H9 (cell line): ENCODE data around the gene SORBS1. TPM values are rescaled to one million over a fixed set of nuclear protein-coding genes. Genes with fewer than 3 reads are reported as not detected.

Experiments used
- DNase-seq: peaks from one replicate; pipeline ENCODE4 v3.0.0-alpha.2; 2017
- H2AFZ ChIP-seq: one replicate; pipeline ENCODE4 v1.6.1; 2013; ENCODE audit warnings: mild to moderate bottlenecking, low read length, control low read depth, moderate library complexity
- H2AK5ac ChIP-seq: 2 replicates; pipeline ENCODE4 v1.6.1; 2013; ENCODE audit warnings: low read length, control low read depth, mixed read lengths; ENCODE audit not compliant: insufficient read length
- H2BK120ac ChIP-seq: one replicate; pipeline ENCODE4 v1.6.1; 2013; ENCODE audit warnings: low read depth, mild to moderate bottlenecking, low read length, control low read depth, inconsistent platforms; ENCODE audit not compliant: poor library complexity, severe bottlenecking
- H2BK12ac ChIP-seq: 2 replicates; pipeline ENCODE4 v1.6.1; 2013; ENCODE audit warnings: low read length, control low read depth, mixed read lengths, low read depth; ENCODE audit not compliant: insufficient read length
- H2BK15ac ChIP-seq: 2 replicates; pipeline ENCODE4 v1.6.1; 2013; ENCODE audit warnings: low read depth, low read length, control low read depth
- H2BK20ac ChIP-seq: one replicate; pipeline ENCODE4 v1.6.1; 2013; ENCODE audit warnings: low read depth, mild to moderate bottlenecking, low read length, control low read depth, inconsistent platforms; ENCODE audit not compliant: poor library complexity, severe bottlenecking
- H2BK5ac ChIP-seq: 2 replicates; pipeline ENCODE4 v1.6.1; 2013; ENCODE audit warnings: low read length, control low read depth, mixed read lengths; ENCODE audit not compliant: insufficient read length
- H3K14ac ChIP-seq: 2 replicates; pipeline ENCODE4 v1.6.1; 2013; ENCODE audit warnings: low read length, control low read depth; ENCODE audit not compliant: insufficient read depth
- H3K18ac ChIP-seq: 2 replicates; pipeline ENCODE4 v1.6.1; 2013; ENCODE audit warnings: low read depth, mild to moderate bottlenecking, mixed read lengths, low read length, control low read depth; ENCODE audit not compliant: insufficient read length
- H3K23ac ChIP-seq: 2 replicates; pipeline ENCODE4 v1.6.1; 2013; ENCODE audit warnings: low read length, control low read depth, mixed read lengths, low read depth; ENCODE audit not compliant: insufficient read length
- H3K23me2 ChIP-seq: 2 replicates; pipeline ENCODE4 v1.6.1; 2013; ENCODE audit warnings: low read depth, mild to moderate bottlenecking, mixed read lengths, low read length, control low read depth; ENCODE audit not compliant: insufficient read length, poor library complexity, severe bottlenecking
- H3K27ac ChIP-seq: 2 replicates; pipeline ENCODE4 v1.5.1; 2013; ENCODE audit warnings: low read length, control low read depth, mixed read lengths, low read depth; ENCODE audit not compliant: insufficient read length
- H3K27me3 ChIP-seq: 2 replicates; pipeline ENCODE4 v1.6.1; 2013; ENCODE audit warnings: low read length, control low read depth, inconsistent platforms; ENCODE audit not compliant: insufficient read depth
- H3K4ac ChIP-seq: 2 replicates; pipeline ENCODE4 v1.6.1; 2013; ENCODE audit warnings: low read depth, mild to moderate bottlenecking, control low read depth, inconsistent platforms, low read length, moderate library complexity
- H3K4me1 ChIP-seq: 2 replicates; pipeline ENCODE4 v1.6.1; 2013; ENCODE audit warnings: low read length, control low read depth, inconsistent platforms; ENCODE audit not compliant: insufficient read depth
- H3K4me2 ChIP-seq: 2 replicates; pipeline ENCODE4 v1.6.1; 2013; ENCODE audit warnings: low read length, control low read depth, mixed read lengths; ENCODE audit not compliant: insufficient read length, insufficient read depth
- H3K56ac ChIP-seq: 2 replicates; pipeline ENCODE4 v1.6.1; 2013; ENCODE audit warnings: low read depth, mild to moderate bottlenecking, mixed read lengths, low read length, control low read depth; ENCODE audit not compliant: insufficient read length
- H3K79me1 ChIP-seq: 2 replicates; pipeline ENCODE4 v1.6.1; 2013; ENCODE audit warnings: low read depth, mild to moderate bottlenecking, moderate library complexity, low read length, control low read depth, inconsistent platforms; ENCODE audit not compliant: insufficient read depth, poor library complexity, severe bottlenecking
- H3K79me2 ChIP-seq: 2 replicates; pipeline ENCODE4 v1.6.1; 2013; ENCODE audit warnings: low read length, control low read depth, inconsistent platforms; ENCODE audit not compliant: insufficient read depth
- H3K9ac ChIP-seq: 2 replicates; pipeline ENCODE4 v1.6.1; 2013; ENCODE audit warnings: low read length, control low read depth, mixed read lengths; ENCODE audit not compliant: insufficient read length; ENCODE audit errors: extremely low read depth
- H3K9me3 ChIP-seq: one replicate; pipeline ENCODE4 v1.6.1; 2013; ENCODE audit warnings: low read depth, low read length, inconsistent platforms; ENCODE audit not compliant: control insufficient read depth
- H3T11ph ChIP-seq: one replicate; pipeline ENCODE4 v1.6.1; 2013; ENCODE audit warnings: mild to moderate bottlenecking, low read length, control low read depth, inconsistent platforms
- H4K20me1 ChIP-seq: one replicate; pipeline ENCODE4 v1.6.1; 2013; ENCODE audit not compliant: control insufficient read depth, insufficient read length, insufficient read depth
- H4K5ac ChIP-seq: 2 replicates; pipeline ENCODE4 v1.6.1; 2013; ENCODE audit warnings: low read depth, mild to moderate bottlenecking, mixed read lengths, low read length, control low read depth; ENCODE audit not compliant: insufficient read length
- H4K8ac ChIP-seq: replicated peaks from 2 replicates; pipeline ENCODE4 v1.6.1; 2013; ENCODE audit warnings: low read length, control low read depth, mixed read lengths, low read depth; ENCODE audit not compliant: insufficient read length
- H4K91ac ChIP-seq: 2 replicates; pipeline ENCODE4 v1.6.1; 2013; ENCODE audit warnings: low read depth, mild to moderate bottlenecking, moderate library complexity, mixed read lengths, low read length, control low read depth; ENCODE audit not compliant: insufficient read length
- H3K27ac Mint-ChIP-seq, 3 experiments: 2 replicates in 2 of 3; 3 replicates in 1 of 3; pipeline ENCODE4 v1.8.0; 2020 to 2021; ENCODE audit warnings: mixed read lengths in 3 of 3, mild to moderate bottlenecking in 1 of 3, moderate library complexity in 1 of 3
- H3K27me3 Mint-ChIP-seq: 2 replicates; pipeline ENCODE4 v1.8.0; 2021; ENCODE audit warnings: low read depth, mild to moderate bottlenecking, moderate library complexity, mixed read lengths
- H3K36me3 Mint-ChIP-seq, 3 experiments: 2 replicates in 2 of 3; 3 replicates in 1 of 3; pipeline ENCODE4 v1.8.0; 2020 to 2021; ENCODE audit warnings: low read depth in 3 of 3, mixed read lengths in 3 of 3; ENCODE audit not compliant: insufficient read depth in 1 of 3
- H3K4me1 Mint-ChIP-seq, 2 experiments: 2 replicates each; pipeline ENCODE4 v1.8.0; 2020; ENCODE audit warnings: mixed read lengths in 2 of 2
- H3K4me3 Mint-ChIP-seq, 2 experiments: 2 replicates in 1 of 2; 3 replicates in 1 of 2; pipeline ENCODE4 v1.8.0; 2020 to 2021; ENCODE audit warnings: mild to moderate bottlenecking in 2 of 2, mixed read lengths in 2 of 2, moderate library complexity in 1 of 2
- H3K9me3 Mint-ChIP-seq, 2 experiments: 2 replicates in 1 of 2; 3 replicates in 1 of 2; pipeline ENCODE4 v1.8.0; 2020; ENCODE audit warnings: mild to moderate bottlenecking in 2 of 2, mixed read lengths in 2 of 2, moderate library complexity in 1 of 2
- CTCF ChIP-seq: fragments of 200-600 bp; sonication (generic); conservative IDR thresholded peaks from 3 replicates; pipeline ENCODE4 v1.8.0; 2021; ENCODE audit warnings: antibody characterized with exemption, mild to moderate bottlenecking
- WGBS: extraction: QIAGEN DNeasy Blood & Tissue Kit; methylation state at CpG from one replicate; pipeline ENCODE4 v1.1.7; 2013; ENCODE audit warnings: missing lambda C conversion rate, low lambda C conversion rate, mixed read lengths; ENCODE audit not compliant: insufficient read length; ENCODE audit errors: extremely low coverage; 5-methylcytosine and 5-hydroxymethylcytosine counted together
- total RNA-seq: library from RNA; stranded (reverse); gene quantifications from 2 replicates; pipeline ENCODE4 v1.2.1, GENCODE V29; 2021

The SORBS1 gene
- total RNA-seq, 1 experiment from 2014 or later: 24.3 TPM

GRCh38 chr10:95328013-95328412, 233.2 kb downstream of the SORBS1 start:
- Histone ChIP-seq H3K4me2 (no peak overlapping the region), H2AK5ac (no peak overlapping the region), H4K91ac (no peak overlapping the region), H3K27ac (no peak overlapping the region), H2BK20ac (no peak overlapping the region), H4K5ac (no peak overlapping the region), H3K27me3 (no peaks in the 10 kb centered on the region), H4K8ac (no peak overlapping the region), H3K56ac (no peak overlapping the region), H3K4me1 (no peaks in the 10 kb centered on the region), H3K9ac (no peak overlapping the region), H2BK120ac (no peak overlapping the region), H2BK5ac (no peak overlapping the region), H3K79me1 (no peaks in the 10 kb centered on the region), H4K20me1 (no peaks in the 10 kb centered on the region), H2BK12ac (no peak overlapping the region), H3K79me2 (no peaks in the 10 kb centered on the region), H2AFZ (no peak overlapping the region), H3K18ac (no peak overlapping the region), H3K4ac (no peak overlapping the region), H3T11ph (no peak overlapping the region), H2BK15ac (no peak overlapping the region), H3K23ac (no peak overlapping the region), H3K23me2 (no peaks in the 10 kb centered on the region), H3K14ac (no peak overlapping the region), H3K9me3 (no peaks in the 10 kb centered on the region)
- H3K27ac Mint-ChIP-seq: no peak overlapping the region
- no peak for TF ChIP-seq CTCF
- no CpG with 5 or more reads among the region's 3 CpGs for WGBS
- peaks cover 0 to 9% (median 3%) of the 10 kb centered on the region in 3 experiments; a peak in 4 of 7 replicates for H3K36me3 Mint-ChIP-seq
- no peak overlapping the region for H3K4me3 Mint-ChIP-seq
- H3K9me3 Mint-ChIP-seq: no peaks in the 10 kb centered on the region
- H3K4me1 Mint-ChIP-seq: peaks cover 28 to 32% of the 10 kb centered on the region in 2 experiments
- H3K27me3 Mint-ChIP-seq: peaks cover 18% of the 10 kb centered on the region
- no peak for DNase-seq
